ENCODE data around the gene DLGAP1. TPM values are rescaled to one million over a fixed set of nuclear protein-coding genes. Genes with fewer than 3 reads are reported as not detected.
A peak's percentile ranks its signal among the peaks of the same experiment; 100 is the strongest.

The DLGAP1 gene
- total RNA-seq, 6 experiments from 2014 or later: 0.19 to 1.3 (median 0.62) TPM

DNA sequence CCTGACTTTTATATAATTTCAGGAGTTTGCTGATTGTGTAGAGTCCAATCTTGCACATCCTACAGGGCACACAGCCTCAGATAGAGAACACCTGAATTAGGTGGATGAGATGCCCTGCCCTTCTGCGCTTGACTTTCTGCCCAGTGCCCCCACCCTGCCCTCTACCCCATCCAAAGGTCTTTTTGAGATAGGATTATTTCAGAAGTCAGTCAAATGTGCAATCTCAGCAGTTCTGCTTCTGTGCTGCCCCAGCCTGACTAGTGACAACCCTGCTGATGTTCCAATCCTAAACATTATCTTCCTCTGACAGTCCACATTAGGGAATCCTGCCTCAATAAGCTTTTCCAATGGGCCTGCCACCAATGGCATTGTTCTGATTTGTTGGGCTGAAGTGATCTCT, 593.6 kb downstream of the DLGAP1 start:
- H3K27ac Mint-ChIP-seq: no peak overlapping the region

DNA sequence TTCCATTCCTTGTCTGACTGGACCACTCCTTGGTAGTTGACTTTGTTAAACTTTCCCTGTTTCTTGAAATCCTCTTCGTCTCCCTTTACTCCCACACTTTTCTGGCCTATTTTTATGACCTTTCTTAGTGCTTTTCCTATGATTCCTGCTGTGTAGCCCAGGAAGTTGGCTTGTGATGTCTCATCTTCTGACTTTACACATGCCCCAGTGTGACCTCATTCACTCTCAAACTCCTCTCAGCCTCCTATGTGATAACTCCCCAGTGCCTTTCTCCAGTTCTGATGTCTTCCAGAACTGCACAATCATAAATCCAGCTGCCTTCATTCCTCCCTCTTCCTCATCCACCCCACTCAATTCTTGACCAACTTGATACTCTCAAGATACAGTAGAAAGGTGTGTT, 597.6 kb downstream of the DLGAP1 start:
- TF ChIP-seq CTCF (IDR thresholded peaks at IDR 0.05): no peak
- H3K36me3 Mint-ChIP-seq (ENCODE audit: low read depth): 0 out of 2 replicates have a peak, but pooled peaks cover 4% of the 10 kb centered on the region
- no peaks in the 10 kb centered on the region; the same call in 1 of the 2 replicates for H3K27me3 Mint-ChIP-seq (ENCODE audit: insufficient read depth)
- peak overlapping the region; percentile 78 for H3K27ac Mint-ChIP-seq
- no peaks in the 10 kb centered on the region for H3K9me3 Mint-ChIP-seq
- H3K4me3 Mint-ChIP-seq: peak overlapping the region; percentile 15; the same call in 1 of the 2 replicates
- peak; percentile 43 for DNase-seq
- H3K4me1 Mint-ChIP-seq (ENCODE audit: low read depth): peaks cover 20% of the 10 kb centered on the region

More for the DNA sequence above, 593.6 kb downstream of the DLGAP1 start:
- Mint-ChIP-seq H3K4me1 (ENCODE audit: low read depth) (peaks cover 13% of the 10 kb centered on the region), H3K4me3 (no peak overlapping the region), H3K9me3 (no peaks in the 10 kb centered on the region), H3K36me3 (ENCODE audit: low read depth) (no peaks in the 10 kb centered on the region), H3K27me3 (ENCODE audit: insufficient read depth) (no peaks in the 10 kb centered on the region; the same call in 1 of the 2 replicates)
- TF ChIP-seq CTCF (IDR thresholded peaks at IDR 0.05): no peak
- no peak for DNase-seq

GRCh38 chr18:3855966-3856365, 599.1 kb downstream of the DLGAP1 start:
- H3K9me3 Mint-ChIP-seq: no peaks in the 10 kb centered on the region; the same call in 1 of the 2 replicates
- no peaks in the 10 kb centered on the region; the same call in 1 of the 2 replicates for H3K27me3 Mint-ChIP-seq (ENCODE audit: insufficient read depth)
- peaks cover 20% of the 10 kb centered on the region for H3K4me1 Mint-ChIP-seq (ENCODE audit: low read depth)
- no peak overlapping the region for H3K27ac Mint-ChIP-seq
- no peak for DNase-seq
- H3K4me3 Mint-ChIP-seq: no peak overlapping the region
- 0 out of 2 replicates have a peak, but pooled peaks cover 4% of the 10 kb centered on the region for H3K36me3 Mint-ChIP-seq (ENCODE audit: low read depth)
- TF ChIP-seq CTCF (IDR thresholded peaks at IDR 0.05): no peak

DNA sequence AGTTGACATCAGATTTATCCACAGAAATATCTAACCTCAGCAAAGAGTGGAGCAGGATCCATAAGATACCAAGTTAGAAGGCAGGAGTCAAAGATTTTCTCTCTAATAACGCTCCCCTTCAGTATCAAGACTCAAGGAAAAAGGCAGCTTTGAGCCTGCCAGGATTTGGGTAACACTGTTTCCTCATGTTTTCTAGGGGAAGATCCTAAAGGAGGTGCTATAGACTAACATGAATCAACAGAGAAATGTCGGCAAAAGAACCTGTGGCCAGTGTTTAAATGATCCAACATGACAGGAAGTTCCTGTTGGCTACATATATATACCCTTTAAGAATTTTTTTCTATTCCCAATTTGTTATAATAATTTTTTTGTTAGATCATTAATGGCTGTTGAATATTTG, 602.8 kb downstream of the DLGAP1 start:
- Mint-ChIP-seq H3K9me3 (no peaks in the 10 kb centered on the region; the same call in 1 of the 2 replicates), H3K4me1 (ENCODE audit: low read depth) (peaks cover 15% of the 10 kb centered on the region), H3K4me3 (no peak overlapping the region), H3K36me3 (ENCODE audit: low read depth) (0 out of 2 replicates have a peak, but pooled peaks cover 4% of the 10 kb centered on the region), H3K27ac (no peak overlapping the region), H3K27me3 (ENCODE audit: insufficient read depth) (no peaks in the 10 kb centered on the region)
- DNase-seq: no peak
- TF ChIP-seq CTCF (IDR thresholded peaks at IDR 0.05): no peak

- TF ChIP-seq CTCF (IDR thresholded peaks at IDR 0.05): no peak
- Mint-ChIP-seq H3K36me3 (ENCODE audit: low read depth) (0 out of 2 replicates have a peak, but pooled peaks cover 4% of the 10 kb centered on the region), H3K9me3 (no peaks in the 10 kb centered on the region; the same call in 1 of the 2 replicates), H3K27me3 (ENCODE audit: insufficient read depth) (peaks cover 2% of the 10 kb centered on the region; the same call in 1 of the 2 replicates), H3K4me3 (no peak overlapping the region), H3K4me1 (ENCODE audit: low read depth) (peaks cover 11% of the 10 kb centered on the region), H3K27ac (no peak overlapping the region)
- DNase-seq: no peak
Observed at GRCh38 chr18:3851159-3851558, 603.9 kb downstream of the DLGAP1 start.

Measured in HFFc6 (cell line).